GM19468 (cell line): ENCODE results near the gene YWHAH.

Experiments
- ATAC-seq: cut with Tn5 transposase; IDR thresholded peaks from one replicate; pipeline ENCODE4 v1.9.1; 2021; ENCODE audit warnings: mild to moderate bottlenecking, moderate library complexity, moderate number of reproducible peaks; ENCODE audit not compliant: unreplicated experiment; ENCODE audit errors: extremely low read depth

YWHAH gene

DNA sequence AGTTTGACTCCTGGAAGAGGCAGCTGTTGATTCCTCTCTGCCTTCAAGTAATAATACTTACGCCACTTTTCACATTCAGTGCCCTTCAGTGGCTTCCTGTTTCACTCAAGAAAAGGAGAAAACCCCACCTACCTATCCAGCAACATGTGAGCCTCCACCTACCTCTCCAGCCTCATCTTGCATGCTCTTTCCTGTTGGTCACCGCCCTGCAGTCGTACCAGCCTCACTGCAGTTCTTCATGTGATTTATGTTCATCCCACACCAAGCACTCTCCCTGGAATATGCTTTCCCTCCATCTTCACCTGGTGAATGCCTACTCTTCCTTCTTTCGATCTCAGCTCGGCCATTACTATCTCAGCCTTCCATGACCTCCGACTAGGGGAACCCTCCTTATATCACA lies 21.8 kb upstream of the YWHAH start:
- no peak for ATAC-seq

DNA sequence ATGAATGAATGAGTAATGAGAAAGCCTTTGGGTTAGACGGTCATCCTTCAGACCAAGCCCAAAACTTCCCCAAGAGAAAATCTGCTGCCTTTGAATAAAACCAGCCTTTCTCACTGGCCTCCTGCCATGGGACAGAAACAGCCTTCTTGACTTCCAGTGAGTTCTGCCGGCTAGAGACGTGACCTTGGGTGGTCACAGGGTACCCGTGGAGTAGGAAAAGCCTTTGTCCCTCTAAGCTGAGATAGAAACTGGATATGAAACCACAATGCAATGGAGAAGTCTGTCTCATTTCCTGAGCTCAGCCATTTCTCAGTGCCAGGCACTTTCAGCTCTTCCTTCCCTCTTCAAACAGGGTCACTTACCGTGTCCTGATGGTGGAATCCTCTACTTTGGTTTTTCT lies 21.2 kb upstream of the YWHAH start:
- ATAC-seq: no peak

DNA sequence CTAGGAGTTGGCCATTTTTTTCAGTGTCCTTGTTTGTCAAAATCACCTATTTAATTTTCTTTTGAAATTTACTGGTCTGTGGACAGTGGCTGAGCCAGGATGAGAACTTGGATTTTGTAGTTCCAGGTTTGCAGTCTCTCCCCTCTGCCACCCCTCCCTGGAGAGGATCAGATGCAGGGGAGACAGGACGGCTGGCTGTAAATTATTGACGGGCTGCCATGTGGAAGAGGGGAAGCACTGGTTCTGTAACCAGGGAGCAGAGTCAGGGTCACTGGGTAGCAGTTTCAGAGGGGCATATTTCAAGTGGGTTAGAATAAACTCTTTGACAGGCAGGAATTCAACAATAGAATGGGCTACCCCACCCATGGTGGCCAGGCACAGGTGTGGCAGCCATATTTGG lies 20.6 kb upstream of the YWHAH start:
- no peak for ATAC-seq

DNA sequence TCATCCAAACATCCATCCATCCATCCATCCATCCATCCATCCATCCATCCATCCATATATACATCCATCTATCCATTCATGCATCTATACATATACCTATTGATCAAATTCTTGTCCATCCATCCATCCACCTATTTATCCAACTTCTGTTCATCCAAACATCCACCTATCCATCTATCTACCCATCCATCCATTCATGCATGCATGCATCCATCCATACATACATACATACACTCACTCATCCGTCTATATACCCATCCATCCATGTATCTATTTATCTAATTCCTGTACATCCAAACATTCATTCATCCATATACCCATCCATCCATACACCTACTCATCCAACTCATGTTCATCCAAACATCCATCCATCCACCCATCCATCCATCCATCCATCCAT lies 19.3 kb upstream of the YWHAH start:
- no peak for ATAC-seq

DNA sequence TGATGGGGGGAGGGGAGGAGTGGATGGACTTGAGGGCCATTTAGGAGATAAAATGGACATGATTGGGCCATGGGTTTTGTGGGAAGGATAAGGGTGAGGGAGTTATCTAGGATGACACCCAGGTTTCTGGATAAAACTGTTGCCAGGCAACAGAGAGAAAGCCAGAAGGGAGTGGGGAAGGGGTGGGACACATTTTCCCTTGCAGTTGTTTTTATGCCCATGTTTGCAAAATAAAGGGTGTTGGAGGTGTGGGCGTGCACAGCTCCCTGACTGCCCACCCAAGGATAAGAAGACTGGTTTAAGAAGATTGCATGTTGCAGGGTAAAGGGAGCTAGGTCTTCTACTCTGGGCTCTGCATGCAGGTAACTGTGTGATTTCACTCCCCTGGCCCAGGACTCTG lies 18.3 kb upstream of the YWHAH start:
- no peak for ATAC-seq

DNA sequence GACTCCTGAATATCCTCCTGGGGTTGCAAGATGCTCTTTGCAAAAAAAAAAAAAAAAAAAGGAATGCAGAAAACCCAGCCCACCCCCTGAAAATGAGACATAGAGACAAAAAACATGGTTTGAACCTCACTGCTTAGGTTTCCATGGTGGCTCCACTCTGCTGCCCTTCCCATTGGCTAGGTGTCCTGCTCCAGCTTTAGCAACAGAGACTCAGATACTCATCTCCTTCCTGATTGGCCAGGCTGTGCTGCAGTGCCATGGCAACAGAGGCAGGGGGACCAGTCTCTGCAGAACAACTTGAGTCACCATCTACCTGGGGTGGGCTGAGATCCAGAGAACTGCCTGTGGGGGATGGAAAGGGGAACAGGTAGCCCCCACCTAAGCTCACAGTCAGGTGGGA lies 17.4 kb upstream of the YWHAH start:
- ATAC-seq: no peak

DNA sequence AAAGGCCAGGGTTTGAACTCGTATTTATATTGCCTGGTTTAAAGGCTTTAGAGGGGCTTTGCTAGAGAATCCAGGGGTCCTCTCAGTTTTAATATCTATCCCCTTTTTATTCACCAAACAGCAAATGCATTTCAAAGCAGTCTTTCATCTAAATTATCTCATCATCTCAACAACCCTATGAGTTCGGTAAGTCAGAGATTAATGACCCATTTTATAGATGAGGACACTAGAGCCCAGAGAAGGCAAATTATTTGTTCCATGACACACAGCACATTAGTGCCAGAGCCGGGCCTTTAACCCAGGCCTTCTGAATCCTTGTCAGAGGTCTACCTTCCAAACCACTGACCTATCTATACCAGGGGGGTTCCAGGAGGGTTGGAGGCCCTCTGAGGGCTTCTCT lies 16.8 kb upstream of the YWHAH start:
- no peak for ATAC-seq

DNA sequence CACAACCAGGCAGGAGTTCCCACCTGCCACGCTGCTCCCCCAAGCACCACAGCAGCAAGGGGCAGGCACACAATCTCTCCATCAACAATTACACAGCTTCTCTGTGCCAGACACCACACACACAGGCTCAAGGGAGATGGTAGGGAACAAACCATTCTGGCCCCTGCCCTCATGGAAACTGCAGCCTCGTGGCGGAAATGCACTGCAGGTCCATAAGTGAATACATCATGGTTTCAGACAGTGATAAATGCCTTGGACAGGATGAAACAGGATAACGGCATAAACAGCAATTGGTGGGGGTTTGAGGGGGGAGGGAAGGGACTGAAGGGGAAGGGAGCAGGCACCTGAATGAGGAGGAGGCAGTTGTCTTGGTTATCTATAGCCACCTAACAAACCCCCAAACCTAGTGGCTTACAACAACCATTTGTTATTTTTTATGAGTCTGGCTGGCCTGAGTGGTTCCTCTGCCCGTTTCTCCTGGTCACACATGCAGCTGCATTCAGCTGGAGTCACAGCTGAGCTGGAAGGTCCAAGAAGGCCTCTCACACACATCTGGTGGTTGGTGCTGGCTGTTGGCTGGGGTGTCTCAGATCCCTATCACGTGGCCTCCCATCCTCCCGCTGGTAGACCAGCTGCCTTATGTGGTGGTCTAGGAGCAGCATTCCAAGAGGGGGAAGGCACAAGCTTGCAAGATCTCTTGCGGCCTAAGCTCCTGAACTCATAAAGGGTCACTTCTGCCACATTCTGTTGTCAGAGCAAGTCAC lies 15.0 kb upstream of the YWHAH start:
- ATAC-seq: no peak

DNA sequence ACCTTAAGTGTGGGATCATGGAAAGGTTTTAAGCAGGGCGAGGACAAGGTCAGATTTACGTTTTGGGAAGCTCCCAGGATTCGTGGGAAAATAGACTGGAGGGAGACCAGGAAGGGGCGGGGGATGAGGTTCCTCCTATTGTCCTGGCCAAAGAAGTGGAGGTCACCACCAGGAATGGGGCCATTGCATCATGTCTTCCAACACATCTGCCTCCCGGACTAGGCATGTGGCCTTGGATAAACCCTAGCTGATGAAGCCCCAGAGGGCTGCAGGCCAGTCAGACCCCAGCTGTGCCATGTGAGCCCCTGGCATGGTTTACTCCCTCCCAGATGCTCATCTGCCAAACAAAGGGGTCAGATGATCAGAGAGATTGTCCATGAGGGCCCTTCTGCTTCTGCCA lies 11.5 kb upstream of the YWHAH start:
- no peak for ATAC-seq

DNA sequence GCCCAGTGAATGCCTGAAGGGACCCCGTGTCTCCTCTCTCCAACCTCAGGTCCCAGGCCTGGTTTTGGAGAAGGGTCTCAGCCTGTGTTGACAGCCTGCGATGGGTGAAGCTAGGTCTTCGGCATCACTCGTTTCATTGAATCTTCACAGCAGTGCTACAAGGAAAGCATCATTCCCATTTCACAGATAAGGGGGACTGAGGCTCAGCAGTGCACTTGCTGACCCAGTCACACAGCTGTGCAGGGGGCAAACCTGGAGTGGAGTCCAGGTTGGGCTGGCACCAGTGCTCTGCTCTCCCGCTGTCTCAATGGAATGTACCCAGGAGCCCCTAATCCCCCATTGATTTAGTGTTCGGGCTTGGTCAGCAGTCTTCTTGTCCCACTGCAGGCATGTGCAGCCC lies 10.9 kb upstream of the YWHAH start:
- ATAC-seq: no peak

DNA sequence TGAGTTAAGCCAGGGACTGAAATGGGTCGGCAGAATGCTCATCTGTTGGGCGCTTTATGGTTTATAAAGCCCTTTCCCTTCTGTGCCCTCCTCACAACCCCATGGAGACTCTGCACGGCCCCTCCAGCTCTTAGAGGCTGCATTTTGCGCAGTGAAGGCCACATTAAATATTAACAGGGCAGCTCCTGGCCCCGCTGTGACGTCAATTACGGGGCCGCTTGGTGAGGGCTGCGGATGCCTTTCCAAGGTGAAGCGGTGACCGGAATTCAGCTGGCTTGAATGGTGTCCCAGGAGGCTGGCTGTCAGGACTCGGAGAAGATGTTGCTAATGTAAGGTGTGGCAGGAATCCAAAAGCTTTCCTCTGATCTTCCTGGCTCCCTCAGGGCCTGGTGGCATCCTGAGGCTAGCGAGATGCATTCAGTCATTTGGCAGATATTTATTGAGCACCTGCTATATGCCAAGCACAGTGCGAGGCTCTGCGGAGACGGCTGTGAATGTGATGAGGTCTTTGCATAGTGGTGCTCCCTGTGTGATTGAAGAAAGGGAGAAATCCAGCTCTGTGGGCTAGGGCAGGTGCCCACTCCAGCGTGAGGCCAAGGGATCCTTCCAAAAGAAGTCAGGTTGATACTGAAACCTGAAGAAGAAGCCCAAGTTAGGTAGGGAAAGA lies 10.4 kb upstream of the YWHAH start:
- no peak for ATAC-seq

DNA sequence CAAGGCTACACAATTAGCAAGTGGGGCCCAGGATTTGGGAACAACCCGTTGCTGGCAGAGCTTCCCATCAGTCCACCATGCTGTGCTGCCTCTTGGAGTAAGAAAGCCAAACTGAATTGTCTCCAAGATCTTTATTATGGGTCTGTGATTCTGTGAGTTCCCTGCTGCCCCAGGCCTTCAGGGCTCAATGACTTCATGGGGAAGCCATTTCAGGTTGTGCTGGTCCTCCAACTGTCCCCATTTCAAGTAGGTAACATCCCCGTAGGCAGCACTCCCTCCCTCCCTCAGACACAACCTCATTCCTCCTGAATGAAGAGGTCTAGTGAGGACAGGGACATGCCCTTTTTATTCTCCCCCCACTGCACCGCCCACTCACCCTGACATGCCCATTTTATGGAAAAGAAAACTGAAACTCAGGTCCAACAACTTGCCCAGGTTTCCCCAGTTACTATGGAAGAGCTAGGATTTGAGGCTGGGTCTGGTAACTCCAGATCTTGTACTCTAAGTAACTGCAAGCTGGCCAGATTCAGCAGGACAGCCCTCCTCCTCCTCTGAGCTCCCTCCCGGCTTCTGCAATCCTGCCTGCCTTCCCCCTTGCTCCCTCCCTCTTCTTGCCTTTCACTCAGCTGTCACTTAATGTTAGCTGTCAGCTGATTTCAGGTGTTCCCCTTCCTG lies 8.2 kb upstream of the YWHAH start:
- no peak for ATAC-seq

DNA sequence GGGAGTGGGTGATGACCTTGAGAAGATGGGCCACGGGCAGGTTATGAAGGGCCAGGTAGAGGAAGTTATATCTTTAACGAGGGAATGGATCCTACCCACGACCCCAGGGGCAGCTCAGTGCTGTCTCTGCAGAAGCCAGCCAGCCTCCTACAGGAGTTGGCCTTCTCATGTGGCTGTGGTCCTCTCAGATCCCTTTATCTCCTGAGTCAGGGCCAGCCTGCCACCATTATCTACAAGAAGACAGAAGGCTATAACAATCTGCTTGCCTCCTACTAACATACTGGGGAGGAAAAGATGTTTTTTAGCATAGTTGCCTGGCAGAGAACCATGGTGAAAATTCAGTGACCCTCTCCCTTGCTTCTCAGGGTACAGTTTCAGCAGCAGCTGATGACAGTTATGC lies 7.0 kb upstream of the YWHAH start:
- ATAC-seq: no peak

DNA sequence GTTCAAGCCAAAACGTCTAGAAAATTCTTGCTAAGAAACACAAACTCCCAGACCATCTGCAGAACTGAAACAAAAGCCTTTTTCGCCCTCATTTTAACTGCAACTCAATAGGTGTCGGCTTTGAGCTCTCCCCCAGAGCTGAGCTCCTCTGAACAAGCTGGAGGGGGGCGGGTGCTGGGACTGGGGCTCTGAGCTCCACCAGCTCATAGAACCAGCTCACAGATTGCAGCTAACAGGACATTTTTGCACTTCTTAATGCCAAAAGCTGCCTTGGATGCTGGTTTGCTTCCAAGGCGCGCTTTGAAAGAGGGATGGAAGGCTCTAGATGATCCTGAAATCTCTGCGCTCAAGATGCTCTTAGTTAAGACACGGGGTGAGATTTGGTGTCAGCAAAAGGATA lies 6.0 kb upstream of the YWHAH start:
- no peak for ATAC-seq

DNA sequence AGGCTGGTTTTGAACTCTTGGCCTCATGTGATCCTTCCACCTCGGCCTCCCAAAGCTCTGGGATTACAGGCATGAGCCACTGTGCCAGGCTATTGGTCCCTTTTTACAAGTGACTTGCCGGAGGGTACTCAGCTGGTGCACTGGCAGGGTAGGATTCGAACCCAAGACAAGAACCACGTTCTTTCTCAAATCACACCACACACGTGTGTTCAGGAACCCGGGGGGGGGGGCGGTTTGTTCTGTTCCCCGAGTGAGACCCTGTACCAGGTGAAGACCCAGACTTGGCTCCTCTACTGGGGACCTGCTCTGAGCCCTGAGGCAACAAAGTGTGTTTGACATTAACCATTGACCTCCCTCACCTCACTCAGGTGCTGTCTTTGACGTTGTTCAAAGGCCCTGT lies 3.8 kb upstream of the YWHAH start:
- ATAC-seq: no peak

DNA sequence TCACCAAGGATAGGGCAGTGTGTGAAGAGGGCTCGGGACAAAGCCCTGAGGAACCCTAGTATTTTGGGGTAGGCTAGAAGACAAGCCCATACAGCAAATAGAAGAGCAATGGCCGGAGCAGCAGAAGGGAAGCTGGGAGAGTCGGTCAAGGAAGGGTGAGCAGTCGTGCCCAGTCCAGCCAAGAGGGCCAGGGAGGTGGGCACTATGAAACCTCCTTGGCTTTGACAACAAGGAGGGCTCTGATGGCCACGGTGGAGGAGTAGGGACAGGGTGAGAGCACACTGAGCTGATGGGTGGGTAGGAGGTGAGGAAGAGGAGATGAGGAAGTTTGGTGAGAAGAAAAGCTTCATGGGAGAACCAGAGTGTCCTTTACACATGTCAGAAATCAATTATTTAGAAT lies 2.2 kb upstream of the YWHAH start:
- ATAC-seq: no peak

DNA sequence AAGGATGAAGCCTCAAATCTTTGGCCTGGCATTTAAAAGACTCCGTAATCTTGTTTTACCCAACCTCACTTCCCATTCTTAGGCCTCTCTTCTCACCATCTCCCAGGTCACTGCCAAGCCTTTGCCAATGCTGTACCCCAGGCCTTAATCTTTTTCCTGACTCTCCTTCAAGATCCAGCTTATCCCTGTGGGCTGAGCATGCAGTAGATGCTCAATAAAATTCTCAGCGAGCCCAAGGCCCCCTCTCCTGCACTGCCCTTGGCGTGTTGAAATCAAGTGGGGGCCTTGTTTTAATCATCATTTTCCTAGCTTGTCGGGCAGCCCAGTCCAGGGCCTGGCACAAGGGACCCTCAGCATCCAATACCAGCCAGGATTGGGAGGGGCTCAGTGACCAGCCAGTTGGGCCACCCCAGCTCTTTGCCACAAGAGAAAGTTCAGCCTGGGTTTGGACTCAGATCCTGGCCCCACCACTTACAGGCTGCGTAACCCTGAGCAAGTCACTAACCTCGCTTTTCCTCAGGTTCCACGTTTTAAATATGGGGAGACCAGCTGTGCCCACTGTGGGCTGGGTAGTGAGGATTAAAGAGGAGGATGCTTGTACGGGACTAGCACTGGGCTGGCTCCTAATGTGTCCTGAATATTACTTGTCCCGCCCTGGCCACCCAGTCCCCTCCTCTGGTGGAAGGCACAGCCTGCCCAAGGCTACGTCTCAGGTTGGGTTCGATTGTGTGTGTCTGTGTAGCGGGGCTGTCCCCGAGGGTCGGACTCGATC lies 943 bp upstream of the YWHAH start:
- peak; percentile 8 for ATAC-seq

DNA sequence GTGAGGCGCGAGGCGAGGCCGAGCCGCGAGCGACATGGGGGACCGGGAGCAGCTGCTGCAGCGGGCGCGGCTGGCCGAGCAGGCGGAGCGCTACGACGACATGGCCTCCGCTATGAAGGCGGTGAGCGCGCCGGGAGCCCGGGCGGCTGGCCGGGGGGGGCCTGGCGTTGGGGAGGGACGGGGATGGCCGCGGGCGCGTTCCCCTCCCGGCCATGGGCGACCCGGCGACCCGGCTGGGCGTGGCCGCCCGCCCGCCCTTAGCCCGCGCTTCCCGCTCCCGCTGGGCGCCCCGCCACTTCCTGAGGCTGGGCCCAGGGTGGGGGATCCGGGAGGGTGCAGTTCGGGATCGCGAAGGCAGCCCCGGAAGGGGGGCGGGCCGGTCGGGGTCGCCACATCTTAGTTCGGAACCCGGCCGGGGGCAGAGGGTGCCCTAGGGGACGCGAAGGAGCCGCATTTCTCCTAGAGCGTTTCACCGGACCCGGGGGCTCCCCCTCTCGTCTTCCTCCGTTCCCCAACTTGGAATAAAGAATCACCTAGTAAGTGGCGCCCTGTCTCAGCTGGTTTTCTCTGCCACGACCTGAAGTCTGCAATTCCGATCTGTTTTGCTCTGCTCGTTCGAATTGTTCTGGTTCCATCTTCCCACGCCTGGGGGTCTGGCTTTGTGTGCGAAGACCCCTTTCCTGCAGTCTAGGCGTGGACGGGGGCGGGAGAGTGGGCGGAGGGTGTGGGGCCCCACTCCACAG lies 536 bp downstream of the YWHAH start:
- no peak for ATAC-seq

DNA sequence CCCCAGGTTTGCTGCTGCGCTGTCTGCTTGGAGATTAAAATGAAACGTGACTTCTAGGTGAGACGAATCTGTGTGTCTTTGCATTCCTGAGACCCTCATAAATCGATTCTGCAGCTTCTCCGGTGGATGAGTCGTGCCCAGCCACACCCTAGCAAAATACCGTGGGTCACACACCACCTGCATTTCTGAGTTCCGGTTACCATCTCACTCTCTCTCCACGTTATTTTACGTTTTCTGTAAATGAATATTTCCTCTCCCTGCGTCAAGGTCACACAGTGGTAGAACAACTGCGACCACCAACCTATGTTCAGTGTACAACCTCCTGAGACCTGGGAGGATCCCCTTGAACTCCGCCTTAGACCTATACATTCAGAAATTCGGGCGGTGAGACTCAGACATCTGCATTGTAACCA lies 1.1 kb downstream of the YWHAH start:
- ATAC-seq: no peak

DNA sequence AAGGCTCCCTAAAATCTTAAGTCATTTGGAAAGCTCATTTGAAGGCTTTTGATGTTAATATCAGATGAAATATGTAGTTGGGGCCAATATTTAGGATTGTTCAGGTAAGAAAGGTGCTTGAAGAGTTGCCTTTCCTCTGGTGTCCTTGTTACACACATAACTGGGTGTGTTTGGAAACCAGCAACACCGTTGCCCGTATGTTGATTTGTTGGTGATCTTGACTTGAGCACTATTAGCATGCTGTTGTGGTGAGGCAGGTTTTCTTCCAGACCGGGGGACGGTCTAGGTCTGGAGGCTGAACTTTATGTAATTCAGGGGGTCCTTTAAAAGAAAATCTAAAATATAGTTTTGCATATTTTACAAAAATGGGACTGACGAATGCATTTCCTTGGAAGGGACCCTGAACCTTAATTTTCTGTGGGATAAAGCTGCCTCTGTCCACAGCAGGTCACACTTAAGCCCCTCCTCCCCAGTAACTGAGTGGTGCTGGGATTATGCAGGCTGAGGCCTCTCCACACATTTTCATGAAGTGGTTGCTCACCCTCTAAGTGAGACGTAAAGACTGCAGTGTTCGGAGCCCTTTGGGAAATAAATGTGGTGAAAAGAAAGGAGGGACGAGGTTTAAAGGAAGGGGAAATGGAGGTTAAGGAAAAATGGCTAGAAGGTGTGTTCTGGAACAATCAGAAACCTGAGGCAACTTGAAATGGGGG lies 1.8 kb downstream of the YWHAH start:
- no peak for ATAC-seq
